Urinary bladder (tissue), 3 donors: ENCODE results near the gene LASP1NB.
A peak's percentile ranks its signal among the peaks of the same experiment; 100 is the strongest.

Experiments
- DNase-seq: peaks from one replicate; pipeline ENCODE4 v3.0.0-alpha.2; 2015; ENCODE audit errors: extremely low spot score
- H3K27ac ChIP-seq: one replicate; pipeline ENCODE4 v1.5.1; 2013; ENCODE audit warnings: low read depth, mild to moderate bottlenecking, moderate library complexity
- H3K36me3 ChIP-seq: one replicate; pipeline ENCODE4 v1.6.1; 2013; ENCODE audit warnings: mild to moderate bottlenecking, moderate library complexity; ENCODE audit not compliant: insufficient read depth
- H3K4me1 ChIP-seq: one replicate; pipeline ENCODE4 v1.6.1; 2013; ENCODE audit warnings: mild to moderate bottlenecking, moderate library complexity; ENCODE audit not compliant: insufficient read depth
- H3K4me3 ChIP-seq: one replicate; pipeline ENCODE4 v1.5.1; 2013; ENCODE audit warnings: low read depth, low read length
- WGBS: extraction: QIAGEN DNeasy Blood & Tissue Kit; methylation state at CpG from one replicate; pipeline ENCODE4 v1.1.7; 2013; 5-methylcytosine and 5-hydroxymethylcytosine counted together
- donor health status: healthy with polysubstance abuse.
- donor health status: healthy.

LASP1NB gene

GRCh38 chr17:38890410-38890746, 35.0 kb upstream of the LASP1NB start:
- DNase-seq = no peak
- Histone ChIP-seq H3K27ac (no peak overlapping the region), H3K4me1 (peaks cover 1% of the 10 kb centered on the region), H3K36me3 (peaks cover 3% of the 10 kb centered on the region), H3K4me3 (no peak overlapping the region)
- WGBS = 88% methylated on average over 8 of the region's 8 CpGs

- Histone ChIP-seq H3K36me3 (peaks cover 5% of the 10 kb centered on the region), H3K27ac (no peak overlapping the region), H3K4me1 (no peaks in the 10 kb centered on the region), H3K4me3 (no peak overlapping the region)
- no peak for DNase-seq
- 82% methylated on average over 8 of the region's 8 CpGs for WGBS
Observed at GRCh38 chr17:38891441-38891840, 34.0 kb upstream of the LASP1NB start.

GRCh38 chr17:38892083-38892482, 33.3 kb upstream of the LASP1NB start:
- Histone ChIP-seq H3K4me3 (no peak overlapping the region), H3K36me3 (peaks cover 5% of the 10 kb centered on the region), H3K27ac (no peak overlapping the region), H3K4me1 (no peaks in the 10 kb centered on the region)
- 80% methylated on average over 4 of the region's 4 CpGs for WGBS
- no peak for DNase-seq

GRCh38 chr17:38892620-38893019, 32.8 kb upstream of the LASP1NB start:
- Histone ChIP-seq H3K4me1 (no peaks in the 10 kb centered on the region), H3K27ac (no peak overlapping the region), H3K36me3 (peaks cover 5% of the 10 kb centered on the region), H3K4me3 (no peak overlapping the region)
- WGBS = 83% methylated on average over 13 of the region's 13 CpGs
- no peak for DNase-seq

GRCh38 chr17:38893113-38893512, 32.3 kb upstream of the LASP1NB start:
- no peak overlapping the region for H3K4me3 ChIP-seq
- no peak overlapping the region for H3K27ac ChIP-seq
- no peaks in the 10 kb centered on the region for H3K4me1 ChIP-seq
- WGBS = 68% methylated on average over 5 of the region's 5 CpGs
- H3K36me3 ChIP-seq = peaks cover 5% of the 10 kb centered on the region
- no peak for DNase-seq

GRCh38 chr17:38893607-38894006, 31.8 kb upstream of the LASP1NB start:
- H3K4me3 ChIP-seq = no peak overlapping the region
- peaks cover 5% of the 10 kb centered on the region for H3K36me3 ChIP-seq
- 38% methylated on average over 6 of the region's 6 CpGs for WGBS
- no peaks in the 10 kb centered on the region for H3K4me1 ChIP-seq
- DNase-seq = no peak
- no peak overlapping the region for H3K27ac ChIP-seq

GRCh38 chr17:38894276-38894675, 31.1 kb upstream of the LASP1NB start:
- Histone ChIP-seq H3K4me3 (no peak overlapping the region), H3K27ac (no peak overlapping the region), H3K36me3 (peaks cover 5% of the 10 kb centered on the region), H3K4me1 (no peaks in the 10 kb centered on the region)
- 62% methylated on average over 7 of the region's 7 CpGs for WGBS
- DNase-seq = no peak

- Histone ChIP-seq H3K4me1 (no peaks in the 10 kb centered on the region), H3K4me3 (no peak overlapping the region), H3K27ac (no peak overlapping the region), H3K36me3 (peaks cover 5% of the 10 kb centered on the region)
- WGBS = 38% methylated on average over 13 of the region's 13 CpGs
- DNase-seq = no peak
Observed at GRCh38 chr17:38896346-38896954, 29.0 kb upstream of the LASP1NB start.

GRCh38 chr17:38897176-38897575, 28.2 kb upstream of the LASP1NB start:
- DNase-seq = no peak
- Histone ChIP-seq H3K4me1 (no peaks in the 10 kb centered on the region), H3K4me3 (no peak overlapping the region), H3K27ac (peak overlapping the region; percentile 25), H3K36me3 (peaks cover 2% of the 10 kb centered on the region)
- 32% methylated on average over 6 of the region's 6 CpGs for WGBS

- H3K4me3 ChIP-seq = no peak overlapping the region
- peaks cover 2% of the 10 kb centered on the region for H3K36me3 ChIP-seq
- 78% methylated on average over 12 of the region's 12 CpGs for WGBS
Observed at GRCh38 chr17:38897671-38898290, 27.6 kb upstream of the LASP1NB start.

GRCh38 chr17:38898291-38898679, 27.1 kb upstream of the LASP1NB start:
- DNase-seq = no peak
- 72% methylated on average over 9 of the region's 9 CpGs for WGBS
- peaks cover 2% of the 10 kb centered on the region for H3K36me3 ChIP-seq
- H3K4me3 ChIP-seq = no peak overlapping the region
- no peaks in the 10 kb centered on the region for H3K4me1 ChIP-seq
- peak overlapping the region; percentile 74 for H3K27ac ChIP-seq

More at GRCh38 chr17:38897671-38898290, 27.6 kb upstream of the LASP1NB start:
- no peak for DNase-seq
- no peaks in the 10 kb centered on the region for H3K4me1 ChIP-seq
- H3K27ac ChIP-seq = peak overlapping the region; percentile 74

GRCh38 chr17:38898812-38899348, 26.5 kb upstream of the LASP1NB start:
- DNase-seq = no peak

GRCh38 chr17:38899421-38899820, 26.0 kb upstream of the LASP1NB start:
- 80% methylated on average over 5 of the region's 5 CpGs for WGBS
- no peak for DNase-seq
- H3K27ac ChIP-seq = no peak overlapping the region
- no peak overlapping the region for H3K4me3 ChIP-seq
- H3K36me3 ChIP-seq = peaks cover 2% of the 10 kb centered on the region
- no peaks in the 10 kb centered on the region for H3K4me1 ChIP-seq

More at GRCh38 chr17:38898812-38899348, 26.5 kb upstream of the LASP1NB start:
- Histone ChIP-seq H3K4me1 (no peaks in the 10 kb centered on the region), H3K4me3 (no peak overlapping the region), H3K36me3 (peaks cover 2% of the 10 kb centered on the region), H3K27ac (peak overlapping the region; percentile 74)
- 68% methylated on average over 11 of the region's 11 CpGs for WGBS

GRCh38 chr17:38900978-38901656, 24.3 kb upstream of the LASP1NB start:
- no peak overlapping the region for H3K27ac ChIP-seq
- H3K4me1 ChIP-seq = no peaks in the 10 kb centered on the region
- H3K36me3 ChIP-seq = no peaks in the 10 kb centered on the region
- WGBS = 22% methylated on average over 10 of the region's 10 CpGs
- no peak for DNase-seq
- H3K4me3 ChIP-seq = no peak overlapping the region
